ENCODE data around the gene TTLL12. TPM values are rescaled to one million over a fixed set of nuclear protein-coding genes. Genes with fewer than 3 reads are reported as not detected.

TTLL12 gene
- total RNA-seq, 1 experiment from 2014 or later: 58.9 TPM

DNA sequence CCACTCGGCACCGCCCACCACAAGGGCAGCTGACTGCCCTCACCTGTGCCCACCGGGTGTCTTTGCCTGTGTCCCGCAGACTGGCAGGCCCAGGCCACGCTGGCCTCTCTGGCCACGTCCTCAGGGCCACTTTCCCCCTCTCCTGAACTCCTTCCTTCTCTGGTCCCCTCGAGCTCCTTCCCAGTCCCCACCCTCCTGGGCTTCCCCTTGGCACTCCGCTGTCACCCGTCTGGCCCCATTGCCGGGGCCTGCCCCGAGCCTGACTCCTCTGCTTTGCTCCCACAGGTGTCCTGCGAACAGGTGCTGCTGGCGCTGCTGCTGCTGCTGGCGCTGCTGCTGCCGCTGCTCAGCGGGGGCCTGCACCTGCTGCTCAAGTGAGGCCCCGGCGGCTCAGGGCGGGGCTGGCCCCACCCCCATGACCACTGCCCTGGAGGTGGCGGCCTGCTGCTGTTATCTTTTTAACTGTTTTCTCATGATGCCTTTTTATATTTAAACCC lies 58.0 kb downstream of the TTLL12 start:
- DNase-seq (ENCODE audit: low read depth): no peak

GRCh38 chr22:43128116-43128515 lies 58.8 kb downstream of the TTLL12 start:
- no peak for DNase-seq (ENCODE audit: low read depth)

DNA sequence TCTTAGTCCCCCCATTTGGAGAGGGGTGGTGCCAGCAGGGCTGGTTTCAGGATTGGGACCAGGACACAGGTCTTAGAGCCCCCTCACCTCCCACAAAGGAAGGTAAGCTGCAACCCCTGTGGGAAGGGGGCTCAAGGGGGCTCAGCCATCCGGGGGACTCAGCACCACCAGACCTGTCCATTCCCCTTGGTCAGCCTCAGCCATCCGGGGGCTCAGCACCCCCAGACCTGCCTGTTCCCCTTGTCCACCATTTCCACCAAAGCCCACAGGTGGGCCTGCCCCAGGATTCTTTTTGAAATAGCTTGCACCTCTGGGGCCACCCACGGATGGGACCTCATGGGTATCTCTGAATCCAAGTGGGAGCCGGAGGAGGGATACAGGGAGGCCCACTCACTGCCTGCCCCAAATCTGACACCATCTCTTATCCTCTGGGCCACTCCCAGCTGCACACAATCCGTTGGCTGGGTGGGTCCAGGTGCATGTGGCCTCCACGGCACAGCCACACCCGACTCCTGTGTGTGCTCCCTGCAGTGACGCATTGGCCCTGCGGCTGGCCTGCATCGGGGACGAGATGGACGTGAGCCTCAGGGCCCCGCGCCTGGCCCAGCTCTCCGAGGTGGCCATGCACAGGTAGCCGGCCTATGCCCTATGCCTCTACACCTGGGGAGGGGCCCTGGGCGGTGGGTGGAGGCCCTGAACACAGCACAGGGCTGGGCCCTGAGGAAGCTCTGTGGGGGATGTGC lies 59.6 kb downstream of the TTLL12 start:
- DNase-seq (ENCODE audit: low read depth): no peak

GRCh38 chr22:43126501-43127165 lies 60.3 kb downstream of the TTLL12 start:
- peak; percentile 28 for DNase-seq (ENCODE audit: low read depth)

- DNase-seq (ENCODE audit: low read depth): no peak
These were observed 67.9 kb downstream of the TTLL12 start for GRCh38 chr22:43118953-43119458.

GRCh38 chr22:43118024-43118849 lies 68.7 kb downstream of the TTLL12 start:
- DNase-seq (ENCODE audit: low read depth): no peak

DNA sequence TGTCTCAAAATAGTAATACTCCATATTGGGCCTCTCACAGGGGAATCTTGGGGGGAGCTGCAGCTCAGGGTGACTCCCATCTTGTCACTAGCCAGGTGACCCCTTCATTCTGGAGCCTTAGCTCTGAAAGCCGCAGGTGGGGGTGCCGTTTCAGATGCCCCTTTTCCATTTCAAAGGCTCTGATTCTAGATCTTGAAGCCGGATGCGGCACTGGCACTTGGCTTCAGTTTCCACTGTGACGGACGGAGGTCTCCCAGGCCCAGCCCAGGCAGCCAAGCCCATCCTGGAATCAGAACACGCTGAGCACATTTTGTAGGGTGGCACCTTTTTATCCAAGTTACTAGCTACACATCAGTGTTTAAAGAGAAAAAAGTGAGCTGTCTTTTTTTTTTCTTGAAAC lies 70.0 kb downstream of the TTLL12 start:
- no peak for DNase-seq (ENCODE audit: low read depth)

Other genes starting within 250 kb of the TTLL12 start
- gene PACSIN2, start 172.0 kb downstream of the TTLL12 start, total RNA-seq (2014; rRNA removed): 66.3 and 66.8 TPM in 2 replicates
- gene TTLL1, start 97.7 kb downstream of the TTLL12 start, total RNA-seq (2014; rRNA removed): 13.1 and 13.5 TPM in 2 replicates
- gene BIK, start 76.4 kb downstream of the TTLL12 start, total RNA-seq (2014; rRNA removed): not detected in 2 replicates
- gene MCAT, start 43.7 kb downstream of the TTLL12 start, total RNA-seq (2014; rRNA removed): 21.1 and 21.7 TPM in 2 replicates
- gene TSPO, start 35.6 kb downstream of the TTLL12 start, total RNA-seq (2014; rRNA removed): 604 and 688 TPM in 2 replicates
- not detected in 2 replicates for gene SCUBE1, start 156.2 kb upstream of the TTLL12 start, total RNA-seq (2014; rRNA removed)
- gene MPPED1, start 224.9 kb upstream of the TTLL12 start, total RNA-seq (2014; rRNA removed): not detected in 2 replicates

Measured in LHCN-M2 (cell line).